GM19043 (cell line): ENCODE results near the gene METTL25B.

Experiments
- ATAC-seq: cut with Tn5 transposase; IDR thresholded peaks from one replicate; pipeline ENCODE4 v1.9.1; 2021; ENCODE audit warnings: low read depth; ENCODE audit not compliant: unreplicated experiment

METTL25B gene

GRCh38 chr1:156700736-156701531, 27.3 kb upstream of the METTL25B start:
- ATAC-seq, result no peak

- ATAC-seq, result no peak
Observed at GRCh38 chr1:156703336-156703735, 24.9 kb upstream of the METTL25B start.

GRCh38 chr1:156703741-156704140, 24.5 kb upstream of the METTL25B start:
- no peak for ATAC-seq

GRCh38 chr1:156704166-156704711, 24.0 kb upstream of the METTL25B start:
- no peak for ATAC-seq

- ATAC-seq, result no peak
Observed at GRCh38 chr1:156704930-156705320, 23.3 kb upstream of the METTL25B start.

- no peak for ATAC-seq
Observed at GRCh38 chr1:156705321-156705917, 22.9 kb upstream of the METTL25B start, which contains the start of gene CRABP2. Gene CRABP2 (minus strand): TSS chr1:156705583. CDS start chr1:156705446, 137 bp downstream.

GRCh38 chr1:156705918-156706656, 22.2 kb upstream of the METTL25B start:
- no peak for ATAC-seq

GRCh38 chr1:156706657-156707416, 21.4 kb upstream of the METTL25B start:
- ATAC-seq, result no peak

- ATAC-seq, result no peak
Observed at GRCh38 chr1:156707417-156708217, 20.7 kb upstream of the METTL25B start.

- no peak for ATAC-seq
Observed at GRCh38 chr1:156708218-156708661, 20.0 kb upstream of the METTL25B start.

GRCh38 chr1:156709031-156709430, 19.2 kb upstream of the METTL25B start:
- ATAC-seq, result no peak

- ATAC-seq, result no peak
Observed at GRCh38 chr1:156709757-156710489, 18.3 kb upstream of the METTL25B start.

GRCh38 chr1:156711011-156711817, 17.1 kb upstream of the METTL25B start:
- no peak for ATAC-seq

- ATAC-seq, result no peak
Observed at GRCh38 chr1:156712626-156713025, 15.6 kb upstream of the METTL25B start.

GRCh38 chr1:156714830-156715229, 13.4 kb upstream of the METTL25B start:
- no peak for ATAC-seq

- ATAC-seq, result no peak
Observed at GRCh38 chr1:156717351-156717750, 10.9 kb upstream of the METTL25B start.

- no peak for ATAC-seq
Observed at GRCh38 chr1:156721131-156721530, 7.1 kb upstream of the METTL25B start.

- no peak for ATAC-seq
Observed at GRCh38 chr1:156721535-156721934, 6.7 kb upstream of the METTL25B start.
